Measurements from ENCODE around the gene SSUH2.

SSUH2 gene

DNA sequence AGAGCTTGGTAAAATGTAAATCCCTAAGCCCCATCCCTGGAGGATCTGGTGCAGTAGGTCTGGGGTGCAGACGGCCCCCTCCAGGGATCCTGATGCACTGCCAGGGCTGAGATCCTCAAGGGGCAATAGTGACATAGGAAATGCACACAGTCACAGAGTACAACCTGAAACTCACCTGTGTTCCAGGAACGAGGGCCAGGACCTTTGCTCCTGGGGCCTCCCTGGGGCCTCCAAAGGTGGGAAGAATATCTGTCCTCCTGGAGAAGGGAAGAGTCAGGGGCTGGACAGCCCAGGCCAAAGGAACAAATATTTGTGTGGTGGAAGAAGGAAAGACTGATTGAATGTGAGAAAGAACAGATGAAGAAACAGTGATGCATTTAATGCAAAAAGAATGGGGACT is 9.5 kb downstream of the SSUH2 start:
- Histone ChIP-seq H3K27ac (no peak overlapping the region), H3K4me3 (no peak overlapping the region)
- no peak for DNase-seq (ENCODE audit: low spot score)
- no peak for TF ChIP-seq CTCF (IDR thresholded peaks at IDR 0.05)

- no peak overlapping the region for H3K27ac ChIP-seq
- no peak for TF ChIP-seq CTCF (IDR thresholded peaks at IDR 0.05)
- no peak for DNase-seq (ENCODE audit: low spot score)
- H3K4me3 ChIP-seq = no peak overlapping the region
Observed at GRCh38 chr3:8632402-8633237, 12.0 kb downstream of the SSUH2 start.

- Histone ChIP-seq H3K4me3 (no peak overlapping the region), H3K27ac (no peak overlapping the region)
- DNase-seq (ENCODE audit: low spot score) = no peak
- no peak for TF ChIP-seq CTCF (IDR thresholded peaks at IDR 0.05)
Observed at GRCh38 chr3:8631661-8632060, 12.9 kb downstream of the SSUH2 start.

DNA sequence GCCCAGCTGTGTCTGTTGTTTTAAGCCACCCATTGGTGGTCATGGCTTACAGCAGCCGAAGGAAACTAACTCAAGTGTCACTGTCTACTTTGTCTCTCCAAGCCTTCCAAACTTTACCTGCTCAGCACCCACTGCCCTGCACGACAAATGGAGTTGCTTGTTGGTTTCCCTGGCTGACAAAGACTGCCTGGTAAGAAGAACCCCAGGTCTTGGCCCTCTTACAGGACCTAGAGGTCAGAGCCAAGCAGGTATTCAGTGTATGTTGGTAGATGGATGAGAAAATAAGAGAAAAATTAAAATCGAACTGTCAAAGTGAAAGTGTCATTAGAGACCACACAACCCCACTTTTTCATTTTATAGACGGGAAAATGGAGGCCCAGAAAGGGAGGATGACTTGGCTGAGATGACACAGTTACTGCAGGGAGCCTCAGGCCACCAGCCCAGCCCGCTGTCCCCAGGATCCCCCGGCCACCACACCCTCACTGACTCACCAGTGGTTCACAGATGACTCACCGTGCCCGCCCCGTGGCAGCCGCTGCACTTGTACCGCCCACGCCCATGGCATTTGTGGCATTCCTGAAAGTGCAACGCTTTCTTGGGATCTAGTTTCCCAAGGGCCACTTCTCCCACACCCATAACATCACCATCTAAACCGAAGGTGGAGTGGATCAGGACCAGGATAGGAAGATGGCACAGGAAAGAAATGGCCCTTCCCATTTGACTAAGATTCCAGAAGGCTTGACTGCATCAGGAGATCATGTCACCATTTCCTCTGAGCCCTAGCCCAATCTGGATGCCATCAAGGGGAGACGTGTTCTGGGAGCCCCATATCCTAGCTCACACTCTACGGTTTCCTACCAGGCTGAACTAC is 15.2 kb downstream of the SSUH2 start:
- DNase-seq (ENCODE audit: low spot score) = peak; percentile 88
- no peak for TF ChIP-seq CTCF (IDR thresholded peaks at IDR 0.05)
- no peak overlapping the region for H3K4me3 ChIP-seq
- peak overlapping the region in 1 of 2 donors; percentile 55 for H3K27ac ChIP-seq

- no peak for DNase-seq (ENCODE audit: low spot score)
- Histone ChIP-seq H3K27ac (no peak overlapping the region), H3K4me3 (no peak overlapping the region)
- TF ChIP-seq CTCF (IDR thresholded peaks at IDR 0.05) = no peak
Observed at GRCh38 chr3:8627949-8628348, 16.6 kb downstream of the SSUH2 start.

- no peak for DNase-seq (ENCODE audit: low spot score)
- Histone ChIP-seq H3K27ac (no peak overlapping the region), H3K4me3 (no peak overlapping the region)
- no peak for TF ChIP-seq CTCF (IDR thresholded peaks at IDR 0.05)
Observed at GRCh38 chr3:8627201-8627940, 17.2 kb downstream of the SSUH2 start.
